Suprapubic skin (tissue), 4 donors: ENCODE results near the gene EMC9. TPM values are rescaled to one million over a fixed set of nuclear protein-coding genes. Genes with fewer than 3 reads are reported as not detected.

ENCODE experiments used
- DNase-seq, 2 donors: peaks; one replicate each; pipeline ENCODE4 v3.0.0-alpha.2; 2019; ENCODE audit warnings: low spot score in 2 of 2
- H3K27ac ChIP-seq: fragments of 200-600 bp; sonication (generic); one replicate; pipeline ENCODE4 v1.5.1; 2019
- H3K27me3 ChIP-seq: fragments of 200-600 bp; sonication (generic); one replicate; pipeline ENCODE4 v1.5.1; 2019
- H3K36me3 ChIP-seq: fragments of 200-600 bp; sonication (generic); one replicate; pipeline ENCODE4 v1.5.1; 2019
- H3K4me1 ChIP-seq: fragments of 200-600 bp; sonication (generic); one replicate; pipeline ENCODE4 v1.5.1; 2019
- H3K4me3 ChIP-seq: fragments of 200-600 bp; sonication (generic); one replicate; pipeline ENCODE4 v1.5.1; 2019; ENCODE audit warnings: mild to moderate bottlenecking
- H3K9me3 ChIP-seq: fragments of 200-600 bp; sonication (generic); one replicate; pipeline ENCODE4 v1.5.1; 2019
- CTCF ChIP-seq, 2 donors: fragments of 200-600 bp in 1 of 2; fragments of 450-650 bp in 1 of 2; sonication (generic) in 1 of 2; IDR thresholded peaks; one replicate each; pipeline ENCODE4 v1.5.1; 2016 to 2019; ENCODE audit warnings: antibody characterized with exemption in 2 of 2, mild to moderate bottlenecking in 1 of 2, moderate library complexity in 1 of 2
- EP300 ChIP-seq: sonication (generic); formaldehyde crosslinking; IDR thresholded peaks from one replicate; pipeline ENCODE4 v1.6.1; 2017; ENCODE audit warnings: antibody characterized with exemption
- POLR2A ChIP-seq, 2 donors: fragments of 450-650 bp; IDR thresholded peaks; one replicate each; pipeline ENCODE4 v1.6.1; 2017; ENCODE audit warnings: antibody characterized with exemption in 2 of 2, mild to moderate bottlenecking in 2 of 2, moderate library complexity in 2 of 2
- POLR2AphosphoS5 ChIP-seq, 3 donors: sonication (generic); formaldehyde crosslinking; IDR thresholded peaks; one replicate each; pipeline ENCODE4 v1.6.1; 2017; ENCODE audit warnings: antibody characterized with exemption in 3 of 3
- WGBS: methylation state at CpG from one replicate; pipeline ENCODE4 v1.1.5; 2018; 5-methylcytosine and 5-hydroxymethylcytosine counted together
- total RNA-seq, 4 donors: library from RNA; depleted of rRNA; stranded (reverse); fragments of >200 nt; gene quantifications; one replicate each; pipeline ENCODE4 v1.1.0, GENCODE V29; 2016

The EMC9 gene
- total RNA-seq, 4 donors from 2014 or later: 10.9 to 22.0 (median 14.1) TPM

GRCh38 chr14:24138396-24139271, 2.8 kb downstream of the EMC9 start:
- TF ChIP-seq POLR2A (IDR thresholded peaks at IDR 0.05) (no peak), POLR2AphosphoS5 (IDR thresholded peaks at IDR 0.05) (no peak), CTCF (IDR thresholded peaks at IDR 0.05) (no peak), EP300 (no peak)
- no peaks in the 10 kb centered on the region for H3K27me3 ChIP-seq
- no peaks in the 10 kb centered on the region for H3K9me3 ChIP-seq
- no peak for DNase-seq
- H3K36me3 ChIP-seq: peaks cover 28% of the 10 kb centered on the region
- peaks cover 54% of the 10 kb centered on the region for H3K4me1 ChIP-seq
- H3K4me3 ChIP-seq: no peak overlapping the region
- 81% methylated on average over 13 of the region's 13 CpGs for WGBS
- no peak overlapping the region for H3K27ac ChIP-seq

GRCh38 chr14:24137529-24138395, 3.6 kb downstream of the EMC9 start:
- Histone ChIP-seq H3K4me3 (no peak overlapping the region), H3K4me1 (peaks cover 55% of the 10 kb centered on the region), H3K9me3 (no peaks in the 10 kb centered on the region), H3K27me3 (no peaks in the 10 kb centered on the region), H3K36me3 (peaks cover 22% of the 10 kb centered on the region), H3K27ac (no peak overlapping the region)
- TF ChIP-seq POLR2AphosphoS5 (IDR thresholded peaks at IDR 0.05) (no peak), EP300 (no peak), CTCF (IDR thresholded peaks at IDR 0.05) (no peak), POLR2A (IDR thresholded peaks at IDR 0.05) (no peak)
- 85% methylated on average over 8 of the region's 8 CpGs for WGBS
- no peak for DNase-seq

- Histone ChIP-seq H3K4me1 (peaks cover 55% of the 10 kb centered on the region), H3K9me3 (no peaks in the 10 kb centered on the region), H3K4me3 (peak overlapping the region; percentile 99), H3K27me3 (no peaks in the 10 kb centered on the region), H3K36me3 (peaks cover 22% of the 10 kb centered on the region), H3K27ac (peak overlapping the region; percentile 93)
- no peak for TF ChIP-seq EP300
- TF ChIP-seq POLR2A (IDR thresholded peaks at IDR 0.05): no peak
- no peak for TF ChIP-seq POLR2AphosphoS5 (IDR thresholded peaks at IDR 0.05)
- no peak for TF ChIP-seq CTCF (IDR thresholded peaks at IDR 0.05)
- DNase-seq: no peak
- WGBS: 29% methylated on average over 13 of the region's 13 CpGs
These were observed 4.5 kb downstream of the EMC9 start for GRCh38 chr14:24136684-24137528.

- Histone ChIP-seq H3K36me3 (peaks cover 22% of the 10 kb centered on the region), H3K9me3 (no peaks in the 10 kb centered on the region), H3K4me1 (peaks cover 57% of the 10 kb centered on the region), H3K27ac (peak within 1 kb of the TSS; percentile 93), H3K4me3 (peak within 1 kb of the TSS; percentile 99), H3K27me3 (no peaks in the 10 kb centered on the region)
- DNase-seq: peak; percentile 94 to 97
- WGBS: 0% methylated on average over 45 of the region's 75 CpGs
- TF ChIP-seq POLR2AphosphoS5 (IDR thresholded peaks at IDR 0.05) (peak in 2 of 3 donors; percentile 8 to 13), EP300 (no peak)
These were observed 5.3 kb downstream of the EMC9 start, which contains the start of gene PSME1 for GRCh38 chr14:24135834-24136683. Gene PSME1 (plus strand): TSS chr14:24136194. CDS start chr14:24136263, 69 bp downstream.

GRCh38 chr14:24135584-24135833, 5.9 kb downstream of the EMC9 start:
- Histone ChIP-seq H3K4me1 (peaks cover 52% of the 10 kb centered on the region), H3K9me3 (no peaks in the 10 kb centered on the region), H3K4me3 (peak overlapping the region; percentile 99), H3K27me3 (no peaks in the 10 kb centered on the region), H3K27ac (peak overlapping the region; percentile 93), H3K36me3 (peaks cover 22% of the 10 kb centered on the region)
- no peak for DNase-seq
- TF ChIP-seq EP300 (no peak), CTCF (IDR thresholded peaks at IDR 0.05) (no peak), POLR2A (IDR thresholded peaks at IDR 0.05) (no peak), POLR2AphosphoS5 (IDR thresholded peaks at IDR 0.05) (no peak)
- 7% methylated on average over 9 of the region's 9 CpGs for WGBS
